HG03565 (cell line): ENCODE results near the gene ANTXR2.

ENCODE experiments used
- ATAC-seq: cut with Tn5 transposase; IDR thresholded peaks from one replicate; pipeline ENCODE4 v1.9.1; 2021; ENCODE audit warnings: mild to moderate bottlenecking, moderate library complexity; ENCODE audit not compliant: unreplicated experiment

The ANTXR2 gene

DNA sequence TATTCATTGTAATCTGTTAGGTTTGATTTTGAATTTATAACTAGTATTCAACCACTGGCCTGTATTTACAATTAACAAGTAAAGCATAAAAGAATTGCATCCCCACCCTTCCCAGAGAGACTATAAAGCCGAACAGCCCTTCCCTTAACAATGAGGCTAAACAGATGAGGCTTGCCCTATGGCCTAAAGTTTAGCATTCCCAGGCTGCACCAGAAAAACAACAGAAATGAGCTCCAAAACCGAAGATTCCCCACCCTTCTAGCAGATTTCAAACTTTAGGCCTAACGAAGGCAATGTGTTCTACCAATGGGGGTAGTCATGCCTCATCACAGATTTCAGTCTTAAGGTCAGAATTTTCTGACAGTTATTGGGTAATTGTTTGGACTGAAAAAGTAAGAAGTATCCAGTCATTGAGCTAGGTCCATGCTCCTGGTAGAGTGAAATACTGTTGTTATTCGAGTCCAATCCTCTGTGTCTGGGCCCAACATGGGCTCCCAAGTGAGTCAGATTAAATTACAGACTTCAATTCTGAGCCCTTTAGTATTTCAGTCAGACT is 197.6 kb downstream of the ANTXR2 start:
- no peak for ATAC-seq

DNA sequence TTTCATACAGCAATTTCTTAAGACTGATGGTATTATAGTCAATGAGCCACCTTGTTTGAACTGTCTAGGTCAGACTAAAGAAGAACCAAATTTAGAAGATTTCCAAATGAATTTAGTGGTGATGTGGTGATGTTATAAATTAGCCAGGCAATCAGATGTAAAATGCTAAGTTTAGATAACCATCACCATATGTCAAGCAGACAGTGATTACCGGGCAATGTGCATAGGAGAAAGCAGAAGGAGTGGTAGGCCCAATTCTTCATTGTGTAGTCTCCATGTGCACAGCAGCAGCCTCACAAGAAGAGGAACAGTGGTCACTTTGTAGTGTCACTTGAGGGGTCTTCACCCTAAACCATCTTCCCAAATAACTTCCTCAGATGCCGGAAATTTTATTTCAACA is 198.8 kb downstream of the ANTXR2 start:
- no peak for ATAC-seq

DNA sequence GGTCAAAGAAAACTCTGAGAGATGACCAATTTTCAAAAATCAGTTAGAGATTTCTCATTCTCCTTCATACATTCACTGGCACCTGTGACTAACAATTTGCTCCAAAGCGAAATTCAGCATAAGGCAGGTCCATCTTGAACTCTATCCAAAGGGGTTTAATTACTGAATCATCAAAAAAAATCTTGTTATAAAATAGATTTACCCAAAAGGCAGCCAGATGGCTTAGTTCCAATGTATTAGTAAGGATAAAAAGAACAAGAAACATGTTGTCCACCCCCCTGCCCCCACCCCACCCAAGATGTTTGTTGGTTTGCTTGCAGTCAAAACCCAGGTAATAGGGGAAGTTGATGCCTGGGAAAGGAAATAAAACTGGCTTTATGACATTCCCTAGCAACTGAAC is 200.3 kb downstream of the ANTXR2 start:
- ATAC-seq, result no peak

DNA sequence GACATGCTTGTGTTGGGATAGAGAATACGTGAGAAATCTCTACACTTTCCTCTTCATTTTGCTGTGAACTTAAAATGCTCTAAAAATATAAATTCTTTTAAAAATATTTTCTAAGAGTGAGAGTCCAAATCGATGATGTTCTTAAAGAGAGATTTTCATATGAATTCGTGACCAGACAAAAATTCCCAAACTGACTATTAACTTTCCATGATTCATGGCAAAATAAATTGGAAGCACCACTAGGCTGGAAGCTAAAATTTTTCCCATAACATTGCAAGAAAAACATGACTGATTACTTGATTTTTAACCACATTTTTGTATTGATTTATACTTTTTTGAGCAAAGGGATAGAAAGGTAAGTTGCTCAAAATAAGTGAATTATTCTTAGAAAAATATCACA is 201.1 kb downstream of the ANTXR2 start:
- no peak for ATAC-seq

DNA sequence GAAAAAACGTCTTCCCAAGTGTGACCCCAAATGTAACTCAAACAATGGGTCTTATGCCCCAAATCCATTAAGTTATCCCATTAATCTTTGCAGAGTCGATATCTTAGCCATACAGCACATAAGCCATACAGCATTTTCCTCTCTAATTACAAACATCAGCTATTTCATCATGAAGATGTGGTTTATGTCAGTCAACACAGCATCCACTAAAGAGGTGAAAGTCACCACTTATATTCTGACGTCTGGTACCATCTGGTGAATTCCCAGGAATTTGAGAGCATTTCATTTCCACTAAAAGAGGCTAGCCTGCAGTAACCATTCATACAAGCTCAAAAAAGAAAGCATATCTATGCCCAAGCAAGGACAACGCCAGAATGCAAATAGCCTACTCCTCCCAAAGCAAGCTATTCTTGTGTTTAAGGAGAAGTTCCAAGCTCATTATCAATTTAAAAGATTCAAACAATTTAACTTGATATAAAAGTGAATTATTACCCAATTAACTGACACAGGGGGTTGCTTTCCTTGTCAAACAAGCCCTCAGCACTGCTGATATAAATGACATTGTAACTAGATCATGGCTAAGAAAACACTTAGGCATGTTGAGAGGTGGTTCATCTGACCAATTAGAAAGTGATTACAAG is 203.3 kb downstream of the ANTXR2 start:
- ATAC-seq, result no peak

DNA sequence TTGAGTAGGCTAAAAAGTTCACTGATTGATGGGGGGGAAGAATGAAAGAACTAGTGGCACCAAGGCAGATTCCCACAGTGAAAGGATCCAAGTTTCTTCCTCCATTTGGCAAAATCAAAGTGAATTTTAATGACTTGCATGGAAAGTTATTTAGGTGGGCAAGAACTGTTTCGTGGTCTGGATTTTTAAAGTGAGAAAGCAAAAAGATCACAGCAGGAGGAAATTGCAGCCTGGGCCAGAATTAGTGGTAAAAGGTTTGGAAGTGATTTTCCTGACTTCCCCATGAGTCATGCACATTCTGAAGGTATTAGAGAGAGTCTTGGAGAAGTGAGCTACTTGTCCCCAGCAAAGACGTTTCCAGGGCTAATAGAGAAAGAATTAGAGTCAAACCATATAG is 207.8 kb downstream of the ANTXR2 start:
- ATAC-seq, result no peak

DNA sequence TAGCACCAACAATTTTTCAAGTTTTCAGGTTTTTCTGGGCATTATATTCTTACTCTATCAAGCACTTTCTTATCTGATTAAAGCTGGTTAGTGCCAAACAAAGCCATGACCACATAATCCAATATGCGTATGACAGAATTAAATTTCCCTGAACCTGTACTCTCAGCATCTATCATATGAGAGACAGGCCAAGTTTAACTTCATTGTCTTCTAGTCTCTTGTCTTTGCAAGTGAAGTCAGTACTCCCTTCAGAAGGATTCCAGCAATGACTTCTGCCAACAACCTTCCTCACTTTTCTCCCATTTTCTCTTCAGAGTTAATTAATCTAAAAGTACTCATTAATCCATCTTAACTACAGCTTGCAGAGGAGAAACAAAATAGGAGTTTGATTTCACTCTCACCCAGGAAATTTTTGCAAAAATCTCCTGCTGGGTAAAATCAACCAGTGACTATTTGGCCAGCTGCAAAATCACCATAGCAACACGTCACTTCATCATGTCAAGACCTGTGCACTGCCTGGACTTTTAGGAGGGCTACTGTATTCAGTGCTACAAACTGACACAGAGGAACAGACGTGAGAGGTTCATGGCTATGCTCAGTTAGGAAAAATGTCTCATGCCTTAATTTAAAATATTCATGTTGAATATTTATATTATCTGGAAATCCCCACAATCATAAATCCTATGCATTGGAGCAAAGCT is 208.4 kb downstream of the ANTXR2 start:
- no peak for ATAC-seq

DNA sequence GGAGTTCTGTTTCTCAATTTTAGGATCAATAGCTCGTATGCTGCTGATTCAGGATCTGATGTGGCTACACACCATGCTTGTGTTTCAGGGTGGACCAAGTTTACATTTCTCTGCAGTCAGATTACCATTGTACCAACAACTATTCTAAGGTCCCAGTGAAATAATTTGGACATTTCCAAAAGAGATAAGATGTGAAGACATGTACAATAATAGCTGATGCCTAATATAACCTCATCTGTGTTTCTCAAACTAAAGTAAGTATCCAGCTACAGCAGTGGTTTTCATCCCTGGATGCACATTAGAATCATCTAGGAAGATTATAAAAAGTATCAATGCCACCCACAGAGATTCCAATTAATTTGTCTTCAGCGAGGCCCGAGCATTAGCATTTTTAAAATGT is 209.7 kb downstream of the ANTXR2 start:
- no peak for ATAC-seq

DNA sequence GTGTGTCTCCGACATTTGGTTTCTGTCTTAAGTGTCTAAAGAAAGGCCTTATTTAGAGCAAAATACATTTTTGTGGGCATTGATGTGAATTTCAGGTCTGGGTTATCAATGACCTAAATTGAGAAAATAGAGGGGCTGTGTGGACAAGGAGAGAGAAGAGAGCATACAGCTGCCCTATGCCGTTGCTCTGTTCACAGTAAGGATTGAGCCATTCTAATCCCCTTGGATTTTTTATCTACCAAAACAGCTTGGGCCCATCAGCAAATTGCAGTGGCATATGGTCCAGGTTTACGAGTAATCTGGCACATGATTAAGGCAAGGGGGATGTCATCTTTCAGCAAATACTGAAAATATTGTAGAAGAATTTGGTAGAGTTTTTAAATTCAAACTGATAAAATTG is 210.2 kb downstream of the ANTXR2 start:
- no peak for ATAC-seq

DNA sequence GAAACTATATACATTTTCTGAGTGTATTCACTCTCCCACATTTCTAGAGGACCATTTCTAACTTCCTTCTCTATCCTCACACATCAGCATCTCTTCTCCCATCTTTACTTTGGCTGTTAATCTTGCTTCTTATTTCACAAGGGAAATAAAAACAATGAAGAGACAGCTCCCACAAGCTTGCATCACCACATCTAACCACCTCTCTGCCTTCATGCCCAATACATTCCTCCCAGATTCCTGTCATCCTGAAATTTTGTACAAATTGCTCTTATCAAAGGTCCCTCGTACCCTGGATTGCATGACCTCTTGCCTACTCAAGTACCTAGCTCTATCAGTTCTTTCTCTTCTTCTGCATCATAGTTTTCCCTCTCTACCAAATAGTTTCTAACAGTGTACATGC is 215.2 kb downstream of the ANTXR2 start:
- no peak for ATAC-seq

DNA sequence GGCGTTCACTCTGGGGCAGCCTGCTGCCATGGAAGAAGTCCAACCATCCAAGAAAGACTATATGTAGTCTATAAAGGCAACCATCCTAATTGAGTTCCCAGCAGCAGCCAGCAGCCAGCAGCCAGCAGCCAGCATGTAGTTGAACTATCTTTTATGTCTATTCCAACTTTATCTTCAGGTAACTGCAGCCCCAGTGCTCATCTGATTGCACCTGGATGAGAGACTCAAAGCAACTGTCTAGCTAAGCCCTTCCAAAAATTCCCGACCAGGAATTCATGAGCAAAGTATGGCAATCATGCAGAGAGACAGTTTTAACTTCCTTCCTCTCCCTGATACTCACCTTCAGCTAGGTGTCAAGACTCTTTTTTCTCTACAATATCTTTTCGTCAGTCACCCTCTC is 216.8 kb downstream of the ANTXR2 start:
- ATAC-seq, result no peak

DNA sequence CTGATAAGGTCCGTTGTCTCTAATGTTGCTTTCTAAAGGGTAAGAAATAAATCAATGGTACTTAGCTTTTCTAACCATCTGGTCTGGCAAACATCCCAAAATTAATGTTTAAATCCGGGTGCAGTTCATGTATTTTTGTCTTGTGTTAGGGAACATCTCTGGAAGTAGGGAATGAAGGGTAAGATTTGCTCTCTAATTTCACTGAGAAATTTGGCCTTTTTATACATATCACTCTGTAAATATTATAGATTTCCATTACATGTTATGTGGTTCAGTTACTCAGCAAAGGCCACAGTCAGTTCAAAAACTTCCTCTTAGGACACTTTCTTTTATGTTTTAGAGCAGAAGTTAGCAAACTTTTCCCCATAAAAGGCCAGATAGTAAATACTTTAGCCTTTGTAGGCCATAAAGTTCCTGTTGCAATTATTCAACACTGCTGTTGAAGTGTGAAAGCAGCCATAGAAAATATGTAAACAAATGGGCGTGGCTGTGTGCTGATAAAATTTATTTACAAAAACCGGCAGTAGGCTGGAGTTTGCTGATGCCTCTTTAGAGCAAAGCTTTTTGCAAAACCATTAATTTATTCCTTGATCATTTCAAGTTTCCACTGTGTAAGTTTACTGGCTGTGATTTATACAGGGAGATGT is 218.1 kb downstream of the ANTXR2 start:
- ATAC-seq, result no peak

DNA sequence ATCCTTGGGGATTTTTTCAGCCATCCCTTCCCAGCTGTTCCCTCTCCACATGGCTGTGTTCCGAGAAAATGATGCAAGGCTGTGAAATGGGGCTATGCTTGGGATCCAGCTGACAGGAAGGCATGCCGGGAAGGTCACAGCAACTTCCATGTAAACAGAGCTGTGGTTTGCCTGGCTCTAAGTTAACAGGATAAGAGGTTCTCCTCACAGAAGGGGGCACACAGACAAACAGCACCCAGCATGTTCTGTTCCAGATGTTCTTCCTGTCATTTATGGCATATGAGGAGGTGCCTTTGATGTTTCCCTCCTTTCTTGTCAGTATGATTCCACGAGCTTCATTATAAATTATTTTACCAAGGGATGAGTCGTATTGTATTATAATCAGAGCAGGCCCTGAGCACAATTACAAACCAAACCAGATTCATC is 220.7 kb downstream of the ANTXR2 start:
- no peak for ATAC-seq

DNA sequence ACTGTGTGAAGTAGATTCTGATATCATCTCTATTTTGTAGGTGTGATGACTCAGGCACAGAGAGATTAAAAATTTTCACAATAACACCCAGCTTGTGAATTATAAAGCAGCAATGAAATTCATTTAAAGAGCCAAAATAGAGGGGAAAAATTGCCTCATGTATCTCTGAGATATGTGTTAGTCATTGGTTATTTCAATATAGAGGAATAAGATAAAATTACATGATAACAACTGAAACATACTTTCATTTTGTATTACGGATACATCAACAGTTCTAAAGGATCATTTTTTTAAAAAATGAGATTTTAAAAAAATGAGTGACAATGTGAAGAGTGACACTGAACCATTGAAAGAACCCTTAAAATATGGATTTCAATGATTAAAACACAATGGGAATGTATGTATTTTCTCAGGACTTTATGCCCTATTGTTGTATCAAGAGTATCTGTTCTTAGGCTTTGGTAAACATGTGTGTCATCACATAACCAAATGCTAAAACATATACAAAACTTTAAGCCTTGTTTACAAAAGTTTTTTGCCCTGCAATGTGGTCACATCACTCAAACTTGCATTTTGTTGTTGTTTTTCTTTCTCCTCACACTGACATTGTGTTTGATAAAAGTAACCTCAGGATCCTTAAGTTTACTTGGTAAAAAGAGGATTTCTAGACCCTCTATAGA is 221.3 kb downstream of the ANTXR2 start:
- no peak for ATAC-seq
